Keratinocyte (primary cell): ENCODE data around the gene PSMB7. TPM values are rescaled to one million over a fixed set of nuclear protein-coding genes. Genes with fewer than 3 reads are reported as not detected.

Source experiments
- DNase-seq: peaks from one replicate; pipeline ENCODE4 v3.0.0-alpha.2; 2011; ENCODE audit warnings: low read depth, missing footprints, low spot score
- FAIRE-seq: peaks from 2 replicates; lab custom pipeline; 2011; peaks lifted over from hg19 to GRCh38; lab: Jason Lieb, UNC
- H2AFZ ChIP-seq: 2 replicates; pipeline ENCODE4 v1.6.0; 2012; ENCODE audit warnings: low read length, control low read depth, inconsistent platforms; ENCODE audit not compliant: control insufficient read depth
- H3K27ac ChIP-seq: 2 replicates; pipeline ENCODE4 v1.5.1; 2011; ENCODE audit warnings: low read length; ENCODE audit not compliant: control insufficient read depth, insufficient read depth
- H3K27me3 ChIP-seq: 3 replicates; pipeline ENCODE4 v1.6.0; 2011; ENCODE audit warnings: low read length; ENCODE audit not compliant: control insufficient read depth, insufficient read depth; ENCODE audit errors: extremely low read depth
- H3K36me3 ChIP-seq, 2 experiments: 2 replicates in 1 of 2; 3 replicates in 1 of 2; pipeline ENCODE4 v1.5.1; 2011; ENCODE audit warnings: low read length in 2 of 2, mild to moderate bottlenecking in 1 of 2; ENCODE audit not compliant: control insufficient read depth in 2 of 2, insufficient read depth in 2 of 2; ENCODE audit errors: extremely low read depth in 1 of 2
- H3K4me1 ChIP-seq: 3 replicates; pipeline ENCODE4 v1.5.1; 2011; ENCODE audit warnings: low read length; ENCODE audit not compliant: control insufficient read depth, insufficient read depth; ENCODE audit errors: extremely low read depth
- H3K4me2 ChIP-seq: 3 replicates; pipeline ENCODE4 v1.6.0; 2011; ENCODE audit warnings: low read depth, low read length; ENCODE audit not compliant: control insufficient read depth, insufficient read depth; ENCODE audit errors: extremely low read depth
- H3K4me3 ChIP-seq, 3 experiments: fragments of 200-600 bp in 1 of 3; sonication (generic) in 1 of 3; 2 replicates in 2 of 3; 3 replicates in 1 of 3; pipeline ENCODE4 v1.5.1; 2011 to 2016; ENCODE audit warnings: low read length in 3 of 3, mild to moderate bottlenecking in 3 of 3, control low read depth in 2 of 3, inconsistent platforms in 1 of 3, low read depth in 1 of 3, mixed read lengths in 1 of 3, mixed run types in 1 of 3, moderate library complexity in 1 of 3; ENCODE audit not compliant: control insufficient read depth in 2 of 3, insufficient read depth in 2 of 3; ENCODE audit errors: extremely low read depth in 1 of 3
- H3K79me2 ChIP-seq: 2 replicates; pipeline ENCODE4 v1.6.0; 2012; ENCODE audit warnings: low read length; ENCODE audit not compliant: control insufficient read depth, insufficient read depth
- H3K9ac ChIP-seq: 3 replicates; pipeline ENCODE4 v1.6.0; 2011; ENCODE audit warnings: low read length; ENCODE audit not compliant: control insufficient read depth, insufficient read depth; ENCODE audit errors: extremely low read depth
- H3K9me1 ChIP-seq: 3 replicates; pipeline ENCODE4 v1.6.0; 2011; ENCODE audit warnings: low read length; ENCODE audit not compliant: control insufficient read depth, insufficient read depth; ENCODE audit errors: extremely low read depth
- H3K9me3 ChIP-seq: 2 replicates; pipeline ENCODE4 v1.5.1; 2012; ENCODE audit warnings: low read depth, low read length; ENCODE audit not compliant: control insufficient read depth
- H4K20me1 ChIP-seq: 3 replicates; pipeline ENCODE4 v1.6.0; 2011; ENCODE audit warnings: low read length; ENCODE audit not compliant: control insufficient read depth, insufficient read depth; ENCODE audit errors: extremely low read depth
- EZH2 ChIP-seq: IDR thresholded peaks from one replicate; pipeline ENCODE4 v1.6.1; 2012; ENCODE audit warnings: inconsistent platforms, mild to moderate bottlenecking, low read length, moderate library complexity
- dilution Hi-C: fragments of 300-500 bp; cut with MboI; formaldehyde crosslinking; loops from one replicate; pipeline ENCODE4 v1.7.0; 2020; ENCODE audit warnings: low sequenced_read_pairs; ENCODE audit not compliant: extremely low pct_ligation_motif_present
- polyA plus RNA-seq, 5 experiments: library from polyadenylated mRNA; depleted of rRNA in 3 of 5; stranded (reverse) in 3 of 5; stranded (forward) in 1 of 5; unstranded in 1 of 5; fragments of >200 nt; gene quantifications; 1 replicate in 1 of 5; 2 replicates in 3 of 5; 3 replicates in 1 of 5; pipeline versions ENCODE4 v1.2.1 to v1.2.3, GENCODE V29; 2011 to 2012; ENCODE audit warnings: missing spikeins in 2 of 5, low read depth in 1 of 5, low replicate concordance in 1 of 5
- TF ChIP-seq, protein P1 (sequence below), 3 experiments: IDR thresholded peaks in 1 of 3; conservative IDR thresholded peaks in 1 of 3; optimal IDR thresholded peaks in 1 of 3; 2 replicates in 2 of 3; 3 replicates in 1 of 3; pipeline versions ENCODE3 to v1.5.1; 2011; ENCODE audit warnings: low read length in 3 of 3, mild to moderate bottlenecking in 3 of 3, moderate library complexity in 2 of 3, control low read depth in 1 of 3, inconsistent platforms in 1 of 3; ENCODE audit not compliant: insufficient read depth in 2 of 3; ENCODE audit errors: extremely low read depth in 1 of 3

Gene PSMB7
- polyA plus RNA-seq, 1 donor (not counting 4 experiments of a cell fraction or from before 2014, with no cell fraction given): 388 TPM

DNA sequence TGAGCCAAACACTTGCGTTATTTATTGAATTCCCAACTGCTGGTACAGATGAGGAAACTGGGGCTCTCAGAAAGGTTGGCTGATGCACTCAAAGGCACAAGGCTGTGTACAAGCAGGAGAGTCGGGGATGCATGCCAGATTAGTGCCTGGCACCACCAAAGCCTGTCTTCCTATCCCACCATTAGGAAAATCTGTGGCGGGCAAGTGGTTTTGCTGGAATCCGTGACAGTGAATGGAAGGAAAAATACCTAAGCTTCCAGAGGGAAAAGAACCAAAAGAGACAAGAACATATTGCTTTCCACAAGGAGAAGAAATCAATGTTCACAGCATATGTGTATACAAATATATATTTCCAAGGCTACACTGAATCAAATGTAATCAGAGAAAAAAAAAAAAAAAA lies 51.1 kb downstream of the PSMB7 start:
- Histone ChIP-seq H3K4me1 (peaks cover 9% of the 10 kb centered on the region), H2AFZ (no peak overlapping the region), H4K20me1 (peaks cover 59% of the 10 kb centered on the region), H3K79me2 (peaks cover 93% of the 10 kb centered on the region), H3K9me3 (no peaks in the 10 kb centered on the region), H3K36me3 (peaks cover 12 to 21% of the 10 kb centered on the region in 2 experiments), H3K9ac (no peak overlapping the region), H3K27me3 (no peaks in the 10 kb centered on the region), H3K27ac (no peak overlapping the region), H3K9me1 (peaks cover 2% of the 10 kb centered on the region), H3K4me3 (no peak overlapping the region), H3K4me2 (no peak overlapping the region)
- FAIRE-seq (no peak), DNase-seq (no peak)
- dilution Hi-C loops: no loop called here
- TF ChIP-seq, protein P1, sequence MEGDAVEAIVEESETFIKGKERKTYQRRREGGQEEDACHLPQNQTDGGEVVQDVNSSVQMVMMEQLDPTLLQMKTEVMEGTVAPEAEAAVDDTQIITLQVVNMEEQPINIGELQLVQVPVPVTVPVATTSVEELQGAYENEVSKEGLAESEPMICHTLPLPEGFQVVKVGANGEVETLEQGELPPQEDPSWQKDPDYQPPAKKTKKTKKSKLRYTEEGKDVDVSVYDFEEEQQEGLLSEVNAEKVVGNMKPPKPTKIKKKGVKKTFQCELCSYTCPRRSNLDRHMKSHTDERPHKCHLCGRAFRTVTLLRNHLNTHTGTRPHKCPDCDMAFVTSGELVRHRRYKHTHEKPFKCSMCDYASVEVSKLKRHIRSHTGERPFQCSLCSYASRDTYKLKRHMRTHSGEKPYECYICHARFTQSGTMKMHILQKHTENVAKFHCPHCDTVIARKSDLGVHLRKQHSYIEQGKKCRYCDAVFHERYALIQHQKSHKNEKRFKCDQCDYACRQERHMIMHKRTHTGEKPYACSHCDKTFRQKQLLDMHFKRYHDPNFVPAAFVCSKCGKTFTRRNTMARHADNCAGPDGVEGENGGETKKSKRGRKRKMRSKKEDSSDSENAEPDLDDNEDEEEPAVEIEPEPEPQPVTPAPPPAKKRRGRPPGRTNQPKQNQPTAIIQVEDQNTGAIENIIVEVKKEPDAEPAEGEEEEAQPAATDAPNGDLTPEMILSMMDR (optimal IDR thresholded peaks at IDR 0.05 in 1 of 3, IDR thresholded peaks at IDR 0.05 in 1 of 3, conservative IDR thresholded peaks at IDR 0.05 in 1 of 3; ENCODE audit: extremely low read depth in 1 of 3, insufficient read depth in 2 of 3, low read length in 3 of 3): no peak
- no peak for TF ChIP-seq EZH2

DNA sequence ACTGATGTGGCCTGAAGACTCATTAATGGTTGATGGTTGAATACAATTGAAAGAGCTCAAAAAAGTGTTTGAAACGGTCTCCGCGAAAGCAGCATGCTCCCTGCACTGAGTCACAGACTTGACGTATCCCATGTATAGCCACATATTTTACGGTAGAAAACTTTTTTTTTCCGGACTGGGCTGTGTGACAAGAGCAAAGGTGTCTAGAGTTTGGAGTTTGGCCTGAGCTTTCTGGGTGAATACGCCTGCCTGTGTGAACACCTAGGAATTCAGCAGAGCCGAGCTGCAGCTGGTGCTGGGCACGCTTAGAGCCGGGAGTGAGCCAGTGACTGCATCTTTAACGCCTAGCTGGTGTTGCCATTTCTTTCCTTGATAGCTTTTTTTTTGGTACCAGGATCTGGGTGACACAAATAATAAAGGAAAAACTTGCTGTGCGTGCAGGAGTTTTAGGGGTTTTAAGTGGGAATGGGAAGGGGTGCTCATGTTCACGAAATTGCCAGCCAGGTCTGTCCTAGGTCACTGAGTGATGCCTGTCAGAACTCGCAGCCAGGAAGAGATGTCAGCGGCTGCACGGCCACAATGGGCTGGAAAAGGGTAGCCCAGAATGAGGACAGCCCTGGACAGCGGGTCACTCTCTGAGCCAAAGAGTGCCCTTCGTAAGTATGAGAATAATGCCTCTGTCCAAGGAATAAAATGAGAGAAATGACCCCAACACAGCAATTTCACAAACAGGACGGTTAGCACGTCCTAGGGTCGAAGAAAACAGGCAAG lies 51.7 kb downstream of the PSMB7 start:
- no peak overlapping the region for H2AFZ ChIP-seq
- FAIRE-seq: no peak
- dilution Hi-C loops: no loop called here
- H3K27me3 ChIP-seq: no peaks in the 10 kb centered on the region
- peaks cover 2% of the 10 kb centered on the region for H3K9me1 ChIP-seq
- H3K9ac ChIP-seq: no peak overlapping the region
- no peak overlapping the region for H3K27ac ChIP-seq
- no peak overlapping the region for H3K4me2 ChIP-seq
- H3K36me3 ChIP-seq: peaks cover 12 to 24% of the 10 kb centered on the region in 2 experiments
- no peaks in the 10 kb centered on the region for H3K9me3 ChIP-seq
- H3K4me1 ChIP-seq: peaks cover 9% of the 10 kb centered on the region
- no peak for DNase-seq
- no peak for TF ChIP-seq EZH2
- TF ChIP-seq, protein P1 (optimal IDR thresholded peaks at IDR 0.05 in 1 of 3, IDR thresholded peaks at IDR 0.05 in 1 of 3, conservative IDR thresholded peaks at IDR 0.05 in 1 of 3; ENCODE audit: extremely low read depth in 1 of 3, insufficient read depth in 2 of 3, low read length in 3 of 3): no peak
- no peak overlapping the region for H3K4me3 ChIP-seq
- H4K20me1 ChIP-seq: peaks cover 60% of the 10 kb centered on the region
- H3K79me2 ChIP-seq: peaks cover 93% of the 10 kb centered on the region
